IPS DF 6.9 (cell line): ENCODE measurements around the gene MIEF1.

Experiments
- DNase-seq: peaks from one replicate; pipeline ENCODE4 v3.0.0-alpha.2; 2013; ENCODE audit warnings: low read depth, low spot score
- H3K27ac ChIP-seq: one replicate; pipeline ENCODE4 v1.5.1; 2013; ENCODE audit warnings: low read length, control low read depth
- H3K27me3 ChIP-seq: 2 replicates; pipeline ENCODE4 v1.6.1; 2013; ENCODE audit warnings: mild to moderate bottlenecking, low read length; ENCODE audit not compliant: control insufficient read depth, insufficient read depth
- H3K36me3 ChIP-seq: 2 replicates; pipeline ENCODE4 v1.6.1; 2013; ENCODE audit warnings: low read length; ENCODE audit not compliant: control insufficient read depth, insufficient read depth
- H3K4me1 ChIP-seq: 2 replicates; pipeline ENCODE4 v1.6.1; 2013; ENCODE audit warnings: low read length; ENCODE audit not compliant: control insufficient read depth, insufficient read depth
- H3K4me3 ChIP-seq: 2 replicates; pipeline ENCODE4 v1.5.1; 2013; ENCODE audit warnings: mild to moderate bottlenecking, low read length
- H3K9me3 ChIP-seq: 2 replicates; pipeline ENCODE4 v1.6.1; 2013; ENCODE audit warnings: low read length, inconsistent platforms; ENCODE audit not compliant: control insufficient read depth, insufficient read depth
- WGBS: extraction: QIAGEN DNeasy Blood & Tissue Kit; methylation state at CpG from one replicate; pipeline ENCODE4 v1.1.7; 2013; ENCODE audit warnings: mixed read lengths, missing lambda C conversion rate; ENCODE audit not compliant: insufficient read length, insufficient coverage; 5-methylcytosine and 5-hydroxymethylcytosine counted together

MIEF1 gene

DNA sequence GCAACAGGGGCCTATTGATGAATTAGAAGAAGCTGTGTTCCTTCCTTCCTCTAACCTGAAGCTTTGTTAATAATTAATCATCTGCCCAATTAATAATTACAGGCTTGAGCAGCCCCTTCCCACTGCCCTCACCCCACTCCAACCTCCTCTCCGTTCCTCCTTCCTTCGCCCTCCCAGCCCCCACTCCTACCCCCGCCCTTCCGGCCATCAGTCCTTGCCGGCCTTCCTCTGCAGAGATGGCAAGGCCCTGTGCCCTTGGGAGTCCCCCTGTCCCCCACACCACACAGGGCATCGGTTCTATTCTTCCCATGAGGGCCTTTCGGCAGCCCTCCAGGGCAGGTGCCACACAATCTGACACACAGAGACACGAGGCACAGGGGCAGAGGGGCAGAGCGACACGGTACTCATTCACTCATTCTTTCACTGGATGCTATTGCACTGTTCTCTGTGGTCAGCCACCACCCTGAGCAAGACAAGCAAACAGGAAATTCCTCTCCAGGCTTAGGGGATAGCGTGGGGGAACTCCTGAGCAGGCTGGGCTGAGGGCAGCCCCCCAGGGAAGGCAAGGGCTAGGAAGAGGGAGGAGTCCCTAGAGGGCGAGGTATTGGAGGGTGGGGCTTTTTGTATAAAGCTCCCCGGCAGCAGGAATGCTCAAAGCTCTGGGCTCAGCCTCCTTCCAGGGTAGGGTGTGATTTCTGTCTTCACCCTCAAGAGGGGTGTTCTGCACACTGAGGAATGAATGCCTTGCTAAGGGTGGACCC lies 30.5 kb upstream of the MIEF1 start:
- Histone ChIP-seq H3K9me3 (no peaks in the 10 kb centered on the region), H3K4me1 (peaks cover 25% of the 10 kb centered on the region), H3K27me3 (no peaks in the 10 kb centered on the region), H3K27ac (no peak overlapping the region), H3K36me3 (no peaks in the 10 kb centered on the region), H3K4me3 (no peak overlapping the region)
- WGBS = no CpG with 5 or more reads among the region's 13 CpGs
- DNase-seq = no peak

- H3K27me3 ChIP-seq = no peaks in the 10 kb centered on the region
- H3K27ac ChIP-seq = no peak overlapping the region
- no peaks in the 10 kb centered on the region for H3K36me3 ChIP-seq
- DNase-seq = no peak
- no CpG with 5 or more reads among the region's 19 CpGs for WGBS
- no peak overlapping the region for H3K4me3 ChIP-seq
- H3K9me3 ChIP-seq = no peaks in the 10 kb centered on the region
- peaks cover 25% of the 10 kb centered on the region for H3K4me1 ChIP-seq
Observed at GRCh38 chr22:39472570-39473556, 29.2 kb upstream of the MIEF1 start.

- WGBS = no CpG with 5 or more reads among the region's 5 CpGs
Observed at GRCh38 chr22:39473851-39474250, 28.2 kb upstream of the MIEF1 start.

DNA sequence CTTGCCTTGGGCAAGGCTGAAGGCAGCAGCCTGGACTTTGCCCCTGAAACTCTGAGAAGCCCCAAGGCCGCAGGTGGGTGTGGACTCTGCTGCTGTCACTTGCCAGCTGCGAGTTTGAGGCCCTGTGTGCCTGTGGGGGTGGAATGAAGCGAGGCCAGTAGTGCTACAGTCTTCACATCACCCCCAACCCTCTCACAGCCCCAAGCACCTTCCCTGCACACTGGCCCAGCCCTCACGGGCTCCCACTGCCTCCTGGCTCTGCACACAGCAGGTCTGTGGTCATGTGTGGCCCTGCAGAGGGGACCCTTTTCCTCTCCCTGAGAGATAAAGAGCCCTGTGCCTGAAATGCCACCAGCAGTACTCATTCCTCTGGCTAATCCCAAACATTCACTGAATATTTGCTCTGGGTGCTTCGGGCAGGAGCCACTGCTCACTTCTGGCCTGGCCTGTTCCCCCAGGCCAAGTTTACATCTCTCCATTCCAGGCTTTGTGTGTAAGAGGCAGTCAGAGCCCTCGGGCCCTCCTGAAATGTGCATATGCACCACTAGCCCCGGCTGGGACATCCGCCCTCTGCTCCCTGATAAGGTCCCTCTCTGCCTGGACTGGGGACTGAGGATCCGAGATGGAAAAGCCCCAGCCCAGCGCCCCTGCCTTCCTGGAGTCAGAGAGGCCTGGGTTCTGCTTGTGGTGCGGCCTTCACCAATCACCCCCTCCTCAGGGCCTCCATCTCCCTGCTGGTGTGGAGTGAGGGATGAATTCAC lies 27.6 kb upstream of the MIEF1 start:
- no CpG with 5 or more reads among the region's 11 CpGs for WGBS
- no peak for DNase-seq
- H3K4me3 ChIP-seq = no peak overlapping the region
- no peaks in the 10 kb centered on the region for H3K27me3 ChIP-seq
- no peaks in the 10 kb centered on the region for H3K9me3 ChIP-seq
- H3K27ac ChIP-seq = no peak overlapping the region
- no peaks in the 10 kb centered on the region for H3K36me3 ChIP-seq
- peaks cover 22% of the 10 kb centered on the region for H3K4me1 ChIP-seq

More at GRCh38 chr22:39473851-39474250, 28.2 kb upstream of the MIEF1 start:
- Histone ChIP-seq H3K36me3 (no peaks in the 10 kb centered on the region), H3K4me3 (no peak overlapping the region), H3K4me1 (peaks cover 25% of the 10 kb centered on the region), H3K9me3 (no peaks in the 10 kb centered on the region), H3K27ac (no peak overlapping the region), H3K27me3 (no peaks in the 10 kb centered on the region)
- DNase-seq = no peak

GRCh38 chr22:39475337-39475736 lies 26.8 kb upstream of the MIEF1 start:
- no peaks in the 10 kb centered on the region for H3K36me3 ChIP-seq
- H3K27me3 ChIP-seq = no peaks in the 10 kb centered on the region
- no CpG with 5 or more reads among the region's 9 CpGs for WGBS
- H3K4me3 ChIP-seq = no peak overlapping the region
- DNase-seq = no peak
- no peak overlapping the region for H3K27ac ChIP-seq
- H3K4me1 ChIP-seq = peaks cover 17% of the 10 kb centered on the region
- no peaks in the 10 kb centered on the region for H3K9me3 ChIP-seq

- no CpG with 5 or more reads among the region's 3 CpGs for WGBS
- DNase-seq = no peak
- peaks cover 13% of the 10 kb centered on the region for H3K4me1 ChIP-seq
- H3K27me3 ChIP-seq = no peaks in the 10 kb centered on the region
- H3K9me3 ChIP-seq = no peaks in the 10 kb centered on the region
- H3K27ac ChIP-seq = no peak overlapping the region
- H3K36me3 ChIP-seq = no peaks in the 10 kb centered on the region
- H3K4me3 ChIP-seq = no peak overlapping the region
Observed at GRCh38 chr22:39475902-39476301, 26.2 kb upstream of the MIEF1 start.

DNA sequence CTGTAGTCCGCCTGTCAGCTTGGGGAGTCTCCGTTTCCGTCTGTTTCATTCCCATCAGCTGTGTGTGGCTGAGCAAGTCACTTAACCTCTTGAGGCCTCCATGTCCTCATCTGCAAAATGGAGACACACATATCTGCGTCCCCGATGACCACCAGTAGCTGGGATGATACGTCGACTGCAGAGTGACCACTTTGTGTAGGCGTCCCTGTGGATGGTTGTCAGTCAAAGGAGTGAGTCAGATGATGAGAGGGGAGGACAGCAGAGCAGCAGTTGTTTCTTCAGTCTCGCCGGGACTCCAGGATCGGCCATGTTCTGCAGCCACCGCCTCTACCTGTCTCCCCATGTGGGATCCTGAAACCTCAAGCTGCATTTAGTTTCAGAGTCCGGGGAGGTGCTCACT lies 25.4 kb upstream of the MIEF1 start:
- no peaks in the 10 kb centered on the region for H3K27me3 ChIP-seq
- DNase-seq = no peak
- no peaks in the 10 kb centered on the region for H3K9me3 ChIP-seq
- peaks cover 10% of the 10 kb centered on the region for H3K4me1 ChIP-seq
- WGBS = no CpG with 5 or more reads among the region's 13 CpGs
- no peaks in the 10 kb centered on the region for H3K36me3 ChIP-seq
- no peak overlapping the region for H3K27ac ChIP-seq
- H3K4me3 ChIP-seq = no peak overlapping the region

- DNase-seq = no peak
- no CpG with 5 or more reads among the region's 9 CpGs for WGBS
- Histone ChIP-seq H3K4me3 (no peak overlapping the region), H3K27ac (no peak overlapping the region), H3K36me3 (no peaks in the 10 kb centered on the region), H3K4me1 (peaks cover 5% of the 10 kb centered on the region), H3K9me3 (no peaks in the 10 kb centered on the region), H3K27me3 (no peaks in the 10 kb centered on the region)
Observed at GRCh38 chr22:39477542-39477941, 24.5 kb upstream of the MIEF1 start.

DNA sequence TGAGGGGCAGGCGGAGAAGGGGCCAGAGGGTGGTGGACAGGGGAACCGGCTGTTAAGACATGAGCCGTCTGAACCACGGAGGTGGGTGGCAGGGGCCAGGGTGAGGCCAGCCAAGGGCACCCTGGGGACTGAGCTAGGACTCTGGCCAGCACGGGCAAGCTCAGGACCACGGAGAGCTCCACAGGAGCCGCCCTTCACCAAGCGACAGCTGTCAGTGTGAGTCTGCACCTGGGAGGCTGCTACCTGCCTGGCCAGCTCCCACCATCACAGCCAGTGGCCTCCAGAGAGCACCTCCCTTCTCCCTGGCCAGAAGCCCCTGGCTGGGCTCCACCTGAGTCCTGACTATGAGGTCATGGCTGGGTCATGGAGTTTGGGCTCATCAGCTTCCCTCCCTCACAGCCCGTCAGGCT lies 23.6 kb upstream of the MIEF1 start:
- WGBS = no CpG with 5 or more reads among the region's 9 CpGs
- peaks cover 5% of the 10 kb centered on the region for H3K4me1 ChIP-seq
- no peaks in the 10 kb centered on the region for H3K27me3 ChIP-seq
- no peaks in the 10 kb centered on the region for H3K36me3 ChIP-seq
- no peak overlapping the region for H3K4me3 ChIP-seq
- no peak overlapping the region for H3K27ac ChIP-seq
- no peaks in the 10 kb centered on the region for H3K9me3 ChIP-seq
- no peak for DNase-seq

- Histone ChIP-seq H3K36me3 (no peaks in the 10 kb centered on the region), H3K27me3 (no peaks in the 10 kb centered on the region), H3K27ac (no peak overlapping the region), H3K4me3 (no peak overlapping the region), H3K9me3 (no peaks in the 10 kb centered on the region), H3K4me1 (peaks cover 2% of the 10 kb centered on the region)
- no CpG with 5 or more reads among the region's 3 CpGs for WGBS
- DNase-seq = no peak
Observed at GRCh38 chr22:39479254-39479653, 22.8 kb upstream of the MIEF1 start.
